Stimulated activated CD8-positive, alpha-beta memory T cell treated with anti-CD3 and anti-CD28 coated beads, Interleukin-4, amount 100 ng/mL, for 4 hours (primary cell): Measurements from ENCODE around the gene SHB.
"Not testable (repeated sequence)": the region's sequence is repeated elsewhere in the genome, so short reads cannot be mapped to it uniquely, and the experiment has no call there.

ENCODE experiments used
- DNase-seq, 2 donors: peaks; one replicate each; pipeline ENCODE4 v3.0.0-alpha.2; 2020; ENCODE audit warnings: low read depth in 2 of 2, low spot score in 1 of 2

The SHB gene

DNA sequence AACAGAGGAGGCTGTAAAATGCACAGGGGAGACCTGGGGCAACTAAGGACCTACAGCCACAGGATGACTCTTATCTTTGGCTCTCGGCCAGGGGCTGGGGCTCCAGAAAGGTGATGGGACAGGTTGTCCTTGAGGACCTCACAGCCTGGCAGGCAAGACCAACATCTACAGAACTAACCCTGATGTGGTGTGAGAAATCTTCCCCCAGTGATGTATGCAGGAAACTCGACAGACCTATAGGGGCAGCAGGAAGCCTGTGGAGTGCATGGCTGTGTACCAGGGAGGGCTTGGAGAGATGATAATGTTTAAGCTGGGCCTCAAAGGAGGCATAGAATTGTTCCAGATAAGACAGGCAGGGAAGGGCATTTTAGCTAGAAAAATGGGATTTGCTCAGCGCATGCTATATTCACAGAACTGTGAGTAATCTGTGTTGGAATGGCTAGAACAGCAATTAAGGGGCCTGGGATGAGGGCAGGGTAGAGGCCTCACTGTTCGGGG lies 96.6 kb downstream of the SHB start:
- DNase-seq, result no peak

DNA sequence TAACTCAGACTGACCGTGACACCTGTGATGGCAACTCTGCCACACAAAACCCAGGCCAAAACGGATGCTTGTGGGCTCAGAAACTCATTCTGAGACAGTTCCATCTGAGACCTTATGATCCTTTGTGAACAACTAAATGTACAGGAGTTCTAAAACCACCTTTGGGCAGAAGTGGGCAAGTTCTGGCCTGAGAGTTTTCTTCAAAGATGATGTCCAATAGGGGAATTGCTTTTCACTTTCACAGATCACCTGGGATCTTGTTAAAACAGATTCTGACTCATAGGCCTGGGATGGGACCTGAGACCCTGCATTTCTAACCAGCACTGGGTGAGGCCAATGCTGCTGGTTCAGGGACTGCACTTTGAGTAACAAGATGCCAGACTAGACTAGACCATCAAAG lies 97.3 kb downstream of the SHB start:
- DNase-seq, result no peak

DNA sequence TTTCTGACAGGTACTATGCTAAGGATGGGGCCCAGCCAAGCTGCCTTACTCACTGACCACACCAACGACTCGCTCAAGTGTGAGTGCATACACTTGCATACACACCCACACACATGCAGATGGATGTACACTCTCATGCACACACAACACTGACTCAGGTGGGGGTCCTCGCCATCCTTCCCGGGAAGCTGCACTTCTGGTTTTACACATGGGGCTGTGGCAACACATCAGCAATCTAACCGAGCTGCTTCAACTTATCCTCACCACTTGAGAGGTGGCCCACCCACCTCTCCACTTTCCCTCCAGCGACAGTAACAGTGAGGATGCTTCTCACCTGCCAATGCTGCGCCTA lies 97.9 kb downstream of the SHB start:
- DNase-seq, result no peak

DNA sequence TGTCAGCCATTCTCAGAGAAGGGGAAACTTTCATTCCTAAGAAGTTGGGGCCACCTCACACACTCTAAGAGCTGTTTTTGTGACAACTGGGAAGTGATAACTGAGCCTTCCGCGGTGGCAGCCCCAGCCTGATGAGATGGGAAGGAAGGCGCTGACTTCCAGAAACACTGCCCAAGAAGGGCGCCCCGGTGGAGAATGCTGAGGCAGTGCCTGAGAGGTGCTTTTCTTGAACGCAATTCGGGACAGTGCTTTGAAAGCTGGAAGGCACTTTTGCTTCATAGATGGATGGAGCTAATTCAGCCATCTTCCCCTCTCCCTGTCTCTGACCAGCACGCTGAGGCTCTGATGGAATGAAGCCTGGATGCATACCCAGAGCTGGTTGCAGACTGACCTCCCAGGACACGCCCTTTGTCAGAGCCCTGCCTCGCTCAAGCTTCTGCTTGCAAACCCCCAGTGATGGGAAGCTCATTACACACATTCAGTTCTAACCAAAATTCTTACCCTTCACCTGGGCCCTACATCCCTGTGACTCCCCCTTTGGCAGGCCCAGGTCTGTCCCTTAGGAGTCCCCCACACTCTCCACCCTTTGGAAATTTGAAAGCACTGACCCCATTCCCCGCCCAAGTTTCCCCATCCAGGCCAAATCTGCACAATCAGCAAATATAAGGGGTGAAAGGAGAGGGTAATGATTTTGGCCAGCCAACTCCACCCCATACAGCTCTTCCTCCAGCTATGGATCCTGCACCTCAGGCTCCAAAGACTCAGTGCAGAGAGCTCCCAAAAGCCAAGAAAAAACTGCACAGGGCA lies 98.5 kb downstream of the SHB start:
- no peak for DNase-seq

DNA sequence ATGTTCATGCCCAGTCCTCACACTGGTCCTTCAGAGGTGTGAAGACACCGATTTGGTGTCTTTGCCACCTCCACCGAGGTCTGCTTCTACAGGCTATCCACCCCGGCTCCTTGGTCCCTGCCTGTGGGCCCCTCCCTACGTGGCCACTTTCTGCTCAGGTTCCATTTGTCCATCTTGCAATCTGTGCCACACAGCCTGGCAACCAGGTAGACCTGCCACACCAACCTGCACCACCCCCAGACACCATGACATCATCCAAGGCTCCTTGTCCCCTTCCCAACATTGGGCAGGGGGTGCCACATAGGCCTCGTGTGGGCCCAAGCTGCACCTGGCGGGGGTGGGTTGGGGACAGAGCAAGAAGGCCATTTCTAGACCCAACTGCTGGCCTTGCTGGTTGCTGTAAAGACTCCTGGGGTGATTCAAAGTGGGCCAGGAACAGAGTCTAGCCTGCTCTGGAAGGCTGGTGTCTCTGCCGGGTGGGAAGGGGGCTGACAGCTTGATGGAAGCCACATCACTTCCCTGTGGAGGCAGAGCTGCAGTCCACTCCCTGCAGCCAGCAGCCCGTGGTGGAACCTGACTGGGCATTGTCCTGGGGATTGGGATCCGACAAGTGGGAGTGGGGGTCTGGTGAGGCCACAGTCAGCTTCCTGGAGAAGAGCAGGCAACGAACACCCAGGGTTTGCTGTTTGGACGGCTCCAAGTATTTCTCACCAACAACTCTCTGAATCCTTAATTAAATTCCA lies 99.3 kb downstream of the SHB start:
- DNase-seq, result no peak

DNA sequence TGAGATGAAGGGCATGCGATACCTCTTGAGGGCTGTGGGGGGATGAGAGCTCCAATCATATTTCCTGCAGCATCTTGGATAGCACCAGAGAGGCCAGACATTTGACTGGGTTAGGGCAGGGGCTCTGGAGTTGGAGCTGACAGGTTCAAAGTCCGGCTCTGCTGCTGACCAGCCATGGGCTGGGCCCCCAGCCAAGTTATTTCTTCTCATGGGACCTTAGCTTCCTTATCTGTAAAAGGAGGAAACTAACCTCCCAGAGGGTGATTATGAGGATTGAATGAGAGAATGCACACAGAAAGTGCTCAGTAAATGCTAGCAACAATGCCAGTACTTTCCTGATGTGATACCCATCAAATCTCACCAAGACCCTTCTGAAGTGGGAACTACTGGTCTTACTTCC lies 99.9 kb downstream of the SHB start:
- DNase-seq, result no peak

DNA sequence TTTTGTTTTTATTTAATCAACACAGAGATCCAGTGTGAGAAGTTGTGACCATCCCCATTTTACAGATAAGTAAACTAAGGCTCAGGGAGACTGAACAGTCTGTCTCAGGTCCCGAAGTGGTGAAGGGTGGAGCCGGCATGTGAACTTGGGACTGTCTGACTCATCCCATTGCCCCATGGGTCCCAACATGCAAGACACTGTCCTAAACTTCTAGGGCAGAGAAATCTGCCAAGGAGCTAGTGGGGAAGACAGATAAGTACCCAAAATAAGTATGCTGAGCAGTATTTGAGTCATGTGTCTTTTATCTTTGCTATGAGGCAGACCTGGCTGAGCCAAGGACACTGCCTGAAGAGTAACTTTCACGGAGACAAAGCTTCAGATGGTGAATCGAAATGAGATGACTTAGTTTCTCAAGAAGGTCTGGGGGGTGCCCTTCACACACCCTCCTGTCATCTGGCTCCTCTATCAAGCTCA lies 100.8 kb downstream of the SHB start:
- no peak for DNase-seq

DNA sequence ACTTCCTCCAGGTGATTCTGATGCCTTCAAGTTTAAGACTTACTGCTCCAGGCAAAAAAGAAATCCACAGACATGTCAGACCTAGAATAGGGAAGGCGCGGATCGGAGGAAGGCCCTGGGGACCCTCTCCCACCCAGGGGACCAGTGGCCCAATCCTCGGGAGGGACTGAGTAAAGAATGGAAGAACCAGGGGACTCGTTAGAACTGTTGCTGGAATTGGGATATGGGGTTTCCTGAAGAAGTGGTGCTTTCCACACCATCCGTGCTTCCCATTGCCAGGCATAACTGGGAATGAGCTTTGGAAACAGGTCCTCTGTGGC lies 101.3 kb downstream of the SHB start:
- DNase-seq, result no peak

DNA sequence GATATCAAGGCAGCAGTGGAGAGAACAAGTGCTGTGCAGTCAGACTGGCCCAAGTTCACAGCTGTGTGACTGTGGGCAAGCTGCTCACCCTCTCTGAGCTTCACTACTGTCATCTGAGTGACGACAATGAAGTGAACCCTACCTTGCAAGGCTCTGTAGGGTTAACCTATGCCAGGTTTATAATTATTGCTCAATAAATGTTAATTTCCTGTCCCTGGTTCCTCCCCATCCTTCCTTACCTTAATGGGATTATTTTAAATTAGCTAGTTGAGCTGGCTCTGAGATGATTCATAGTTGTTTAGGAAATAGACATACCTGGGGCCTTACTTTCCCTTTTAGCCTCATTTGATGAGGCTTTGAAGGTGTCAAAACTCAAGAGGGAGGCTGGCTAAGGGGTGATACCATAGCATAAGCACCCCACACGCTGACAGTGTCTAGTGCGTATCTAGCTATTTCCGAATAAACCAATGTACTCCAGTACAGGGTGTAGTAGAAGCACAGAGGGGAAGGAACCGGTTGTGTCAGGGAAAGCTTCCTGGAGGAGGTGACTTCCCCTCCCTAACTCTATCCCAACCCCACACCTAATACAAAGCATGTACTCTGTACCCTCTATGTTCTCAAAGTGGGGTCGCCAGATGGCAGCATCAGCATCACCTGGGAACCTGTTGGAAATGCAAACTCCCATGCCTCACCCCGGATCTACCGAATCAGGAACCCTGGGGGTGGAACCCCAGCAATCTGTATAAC lies 101.8 kb downstream of the SHB start:
- no peak for DNase-seq

DNA sequence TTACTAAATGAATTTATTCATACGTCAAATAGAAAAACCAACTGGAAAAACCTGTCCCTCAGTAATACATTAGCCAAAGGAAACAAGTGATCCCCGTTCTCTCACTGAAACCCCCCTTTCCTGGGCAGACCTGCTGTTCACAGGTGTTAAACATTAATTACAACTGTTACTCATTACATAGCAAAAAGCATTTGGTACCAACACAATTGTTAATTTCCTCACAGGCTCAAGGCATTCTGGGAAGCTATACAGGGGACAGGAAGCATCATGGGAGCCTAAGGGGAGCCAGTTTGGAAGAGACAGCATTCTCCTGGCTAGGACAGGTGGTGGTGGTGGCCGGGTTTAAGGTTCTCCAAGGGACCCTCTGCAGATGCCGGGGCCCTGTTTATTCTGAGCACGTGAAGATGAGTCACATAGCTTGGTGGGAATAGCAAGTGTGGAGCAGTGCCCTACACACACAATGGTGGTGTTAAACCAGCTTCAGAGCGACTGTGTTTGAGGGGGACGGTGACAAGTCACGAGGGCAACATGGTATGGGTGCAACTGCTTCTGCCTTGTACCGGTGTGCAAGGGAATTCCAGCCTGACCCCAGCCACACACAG lies 102.5 kb downstream of the SHB start:
- DNase-seq, result no peak

DNA sequence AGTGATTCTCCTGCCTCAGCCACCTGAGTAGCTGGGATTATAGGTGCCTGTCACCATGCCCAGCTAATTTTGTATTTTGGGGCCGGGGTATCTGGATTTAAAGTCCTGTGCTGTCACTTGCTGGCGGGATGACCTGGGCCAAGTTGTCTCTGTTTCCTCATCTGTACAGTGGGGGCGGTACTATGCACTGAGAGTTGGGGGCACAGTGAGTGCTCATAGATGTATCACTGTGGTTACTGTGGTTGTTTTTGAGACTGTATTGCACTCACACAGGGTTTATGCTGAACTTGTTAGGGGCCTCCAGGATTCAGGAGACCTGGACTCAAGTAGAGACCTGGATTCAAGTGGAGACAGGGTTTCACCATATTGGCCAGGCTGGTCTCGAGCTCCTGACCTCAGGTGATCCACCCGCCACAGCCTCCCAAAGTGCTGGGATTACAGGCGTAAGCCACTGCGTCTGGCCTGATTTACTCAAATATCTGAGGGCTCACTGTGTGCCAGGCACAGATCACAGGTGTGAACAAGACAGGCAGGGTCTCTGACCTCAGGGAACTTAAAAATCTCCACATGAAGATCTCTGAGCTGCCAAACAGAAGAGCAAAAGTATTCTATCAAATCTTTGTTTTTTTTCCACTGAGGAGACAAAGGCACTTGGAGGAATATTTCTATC lies 103.2 kb downstream of the SHB start:
- DNase-seq, result not testable (repeated sequence)

DNA sequence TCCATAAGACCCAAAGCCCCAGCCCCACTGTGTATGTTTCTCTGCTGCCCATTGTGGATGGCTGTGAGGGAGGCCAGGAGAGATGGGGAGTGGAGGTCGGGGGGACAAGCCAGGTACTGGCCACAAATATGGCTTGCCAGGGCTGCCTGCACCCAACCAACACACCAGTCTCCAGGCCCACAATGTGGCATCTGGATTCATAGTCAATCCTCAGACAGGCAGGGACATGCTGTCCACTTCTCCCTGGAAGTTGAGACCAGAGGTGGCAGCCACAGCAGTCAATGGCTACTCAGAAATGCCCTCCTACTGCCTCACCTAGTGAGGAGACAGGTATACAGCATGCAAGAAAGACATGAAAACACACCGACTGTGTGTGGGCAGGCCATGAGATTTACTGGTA lies 103.9 kb downstream of the SHB start:
- no peak for DNase-seq

DNA sequence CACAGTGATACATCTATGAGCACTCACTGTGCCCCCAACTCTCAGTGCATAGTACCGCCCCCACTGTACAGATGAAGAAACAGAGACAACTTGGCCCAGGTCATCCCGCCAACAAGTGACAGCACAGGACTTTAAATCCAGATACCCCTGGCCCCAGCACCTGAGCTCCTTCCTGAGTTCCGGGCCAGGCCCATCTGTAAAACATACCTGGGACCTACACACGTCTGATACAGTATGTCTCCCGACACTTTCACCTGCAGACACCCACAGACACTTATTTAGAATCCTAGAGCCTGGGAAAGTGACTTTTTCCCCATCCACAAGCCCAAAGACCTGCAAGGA lies 104.3 kb downstream of the SHB start:
- DNase-seq, result no peak

DNA sequence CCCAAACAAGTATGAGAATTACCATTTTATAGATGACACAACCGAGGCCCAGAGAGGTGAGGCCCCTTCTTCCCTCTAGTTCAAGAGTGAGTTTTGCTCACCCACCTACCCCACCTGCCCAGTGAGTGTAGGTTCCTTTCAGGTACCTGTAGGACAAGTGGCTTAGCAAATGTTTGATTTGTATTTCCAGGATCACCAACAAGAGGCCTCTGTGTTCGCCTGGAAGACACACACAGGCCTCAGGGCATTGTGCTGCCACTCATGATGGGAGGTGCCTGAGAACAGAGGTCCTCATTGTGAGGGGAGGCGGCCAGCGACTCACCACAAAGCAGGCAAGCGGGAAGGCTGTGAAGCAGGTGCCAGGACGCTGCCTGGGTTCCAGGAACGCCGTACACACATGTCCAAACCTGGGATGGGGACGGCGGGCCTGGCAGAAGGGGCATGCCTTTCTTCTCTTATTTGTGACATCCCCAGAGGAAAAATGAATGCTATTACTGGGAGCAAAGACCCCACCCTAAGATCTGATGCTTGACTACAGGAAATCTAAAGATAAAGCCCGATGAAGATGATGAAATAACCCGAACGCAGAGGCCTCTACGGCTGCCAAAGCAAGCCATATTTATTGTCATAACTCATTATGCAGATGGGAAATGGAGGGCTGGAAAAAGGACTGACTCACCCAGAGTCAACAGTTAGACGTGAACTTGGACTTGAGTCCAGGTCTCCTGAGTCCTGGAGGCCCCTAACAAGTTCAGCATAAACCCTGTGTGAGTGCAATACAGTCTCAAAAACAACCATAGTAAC lies 104.9 kb downstream of the SHB start:
- no peak for DNase-seq

DNA sequence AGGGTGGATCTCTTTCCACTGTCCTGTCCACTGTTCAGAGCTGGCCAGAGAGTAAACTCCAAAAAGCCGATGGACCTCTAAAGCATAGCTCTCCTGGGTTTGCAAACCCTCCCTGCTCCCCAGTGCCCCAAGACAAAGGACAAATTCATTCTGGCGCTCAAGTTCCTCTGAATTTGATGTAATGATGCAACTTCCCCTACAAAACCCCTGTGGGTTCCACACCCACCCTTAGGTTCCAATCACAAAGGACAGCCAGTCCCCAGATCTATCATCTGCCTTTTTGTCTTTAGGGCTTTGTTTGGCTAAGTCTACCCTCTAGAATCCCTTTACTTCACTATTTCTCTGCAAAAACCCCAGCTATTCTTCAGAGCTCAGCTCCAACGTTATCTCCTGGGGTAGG lies 107.7 kb downstream of the SHB start:
- no peak for DNase-seq

DNA sequence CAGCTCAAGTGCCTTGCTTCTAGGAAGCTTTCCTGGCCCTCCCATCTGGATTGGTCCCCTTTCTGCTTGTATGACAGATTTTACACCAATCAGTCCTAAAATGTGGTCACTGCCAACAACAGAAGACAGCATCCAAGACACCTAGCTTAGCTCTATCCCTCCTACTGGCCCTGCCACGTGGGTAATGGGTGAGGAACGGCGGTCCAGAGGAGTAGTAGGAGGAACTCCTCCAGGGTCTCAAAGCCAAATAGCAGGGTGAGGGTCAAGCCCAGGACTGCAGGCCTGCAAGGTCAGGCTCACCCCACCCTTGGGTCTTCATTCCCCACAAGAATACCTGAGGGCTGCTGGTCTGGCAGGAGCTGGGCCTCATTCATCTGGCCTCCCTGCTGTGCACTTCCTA lies 108.4 kb downstream of the SHB start:
- no peak for DNase-seq

DNA sequence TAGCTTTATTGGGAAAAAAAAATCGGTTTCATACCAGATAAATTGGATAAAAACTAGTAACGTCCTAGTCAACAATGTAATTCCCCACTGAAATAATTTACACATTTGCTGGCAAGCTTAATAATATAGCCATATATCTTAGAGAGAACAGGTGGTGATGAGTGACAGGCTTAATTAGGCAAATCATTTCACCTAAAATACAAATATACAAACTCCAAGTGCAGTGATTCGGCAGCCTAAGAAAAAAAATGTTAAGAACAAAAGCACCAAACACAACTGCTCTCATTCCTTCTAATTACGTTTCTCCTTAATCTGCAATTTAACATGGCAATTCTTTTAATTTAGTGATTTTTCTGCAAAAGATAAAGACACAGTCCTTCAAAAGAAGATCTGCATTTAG lies 109.1 kb downstream of the SHB start:
- DNase-seq, result no peak

DNA sequence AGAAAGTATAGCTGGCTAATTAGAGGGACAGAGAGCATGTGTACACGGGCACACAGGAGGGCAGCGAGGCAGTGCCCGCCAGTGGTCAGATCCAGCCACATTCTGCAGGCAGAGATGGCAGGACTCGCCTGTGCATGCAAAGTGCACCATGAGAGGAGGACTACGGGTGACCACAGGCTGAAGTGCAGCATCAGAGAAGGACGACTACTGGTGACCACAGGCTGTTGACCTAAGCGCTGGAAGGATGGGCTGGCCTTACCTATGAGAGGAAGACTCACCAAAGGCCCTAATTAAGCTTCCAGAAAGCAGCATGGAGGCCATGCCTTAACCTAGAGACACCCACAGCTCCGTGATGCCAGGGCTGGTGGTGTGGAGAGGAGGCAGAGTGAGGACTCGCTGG lies 110.9 kb downstream of the SHB start:
- no peak for DNase-seq

DNA sequence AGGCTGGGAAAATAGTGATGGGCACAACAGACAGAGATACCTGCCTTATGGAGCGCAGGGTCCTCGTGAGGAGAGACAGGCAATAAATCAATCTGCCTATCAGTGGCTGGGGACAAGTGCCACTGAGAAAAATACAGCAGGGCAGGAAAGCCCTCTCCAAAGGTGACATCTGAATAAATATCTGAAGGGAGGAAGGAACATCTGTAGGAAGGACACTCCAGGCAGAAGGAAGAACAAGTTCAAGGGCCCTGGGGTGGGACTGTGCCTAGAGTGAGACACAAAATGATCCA lies 111.4 kb downstream of the SHB start:
- no peak for DNase-seq

DNA sequence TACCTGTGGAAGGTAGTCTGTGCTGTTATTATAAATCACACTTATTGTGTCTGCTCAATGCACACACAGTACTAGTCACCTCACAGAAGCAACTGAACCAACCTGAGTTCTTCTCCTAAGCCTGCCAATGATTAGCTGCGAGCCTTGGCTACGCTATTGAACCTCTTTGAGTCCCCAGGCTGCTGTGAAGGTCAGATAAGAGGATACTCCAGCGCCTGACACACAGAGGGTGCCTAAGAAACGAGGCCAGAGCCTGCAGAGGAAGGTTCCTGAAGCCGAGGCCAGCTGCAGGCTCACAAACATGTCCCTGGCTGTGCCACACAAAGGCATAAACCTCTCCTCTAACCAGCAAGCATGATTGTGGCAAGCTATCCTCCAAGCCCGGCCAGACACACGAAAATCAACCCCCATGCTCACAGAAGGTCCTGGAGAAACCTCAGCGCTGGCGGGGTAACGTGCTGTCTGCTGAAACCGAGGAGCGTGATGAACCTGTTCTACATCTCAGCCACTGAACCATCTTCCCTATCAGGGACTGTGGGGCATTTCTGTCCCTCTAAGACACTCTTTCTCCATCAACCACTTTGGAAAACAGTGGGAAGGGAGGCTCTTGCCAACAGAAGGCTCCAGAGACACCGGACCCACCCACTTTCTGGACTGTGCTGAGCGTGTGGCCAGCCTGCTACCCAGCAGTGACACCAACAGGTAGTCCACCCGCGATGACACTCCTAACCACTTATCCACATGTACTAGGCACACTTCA lies 111.9 kb downstream of the SHB start:
- no peak for DNase-seq
